Measurements from ENCODE around the gene RPSA. TPM values are rescaled to one million over a fixed set of nuclear protein-coding genes. Genes with fewer than 3 reads are reported as not detected.
"Not testable (repeated sequence)": the region's sequence is repeated elsewhere in the genome, so short reads cannot be mapped to it uniquely, and the experiment has no call there.

RPSA gene
- 3,537 TPM for polyA plus RNA-seq (2012; ENCODE audit: low read depth, missing spikeins)

- DNase-seq (ENCODE audit: insufficient read length, low spot score) (peak; percentile 86), FAIRE-seq (peak; percentile 95)
- TF ChIP-seq TAF1 (IDR thresholded peaks at IDR 0.05; ENCODE audit: low read depth, low read length): peak; percentile 100
- peak; percentile 82; the same call in 1 of the 2 replicates for TF ChIP-seq POU2F2 (IDR thresholded peaks at IDR 0.05; ENCODE audit: low read depth, low read length)
- peak; percentile 22 for TF ChIP-seq PAX5 (IDR thresholded peaks at IDR 0.05; ENCODE audit: insufficient read depth, low read length, severe bottlenecking)
- peak; percentile 99 for TF ChIP-seq POLR2A (IDR thresholded peaks at IDR 0.05; ENCODE audit: low read depth, low read length)
- 0 out of 2 replicates have a peak, but pooled peaks have one; percentile 16 for TF ChIP-seq SPI1 (IDR thresholded peaks at IDR 0.05; ENCODE audit: low read depth, low read length)
- peak; percentile 99 for TF ChIP-seq POLR2AphosphoS5 (IDR thresholded peaks at IDR 0.05; ENCODE audit: low read depth, low read length)
Measured at GRCh38 chr3:39406368-39407258, at the start of gene RPSA. RPSA (plus strand) TSS chr3:39406720; CDS start chr3:39407654, 934 bp downstream.

- no peak for FAIRE-seq
- no peak for TF ChIP-seq POU2F2 (IDR thresholded peaks at IDR 0.05; ENCODE audit: low read depth, low read length)
- TF ChIP-seq POLR2AphosphoS5 (IDR thresholded peaks at IDR 0.05; ENCODE audit: low read depth, low read length): no peak
- no peak for TF ChIP-seq POLR2A (IDR thresholded peaks at IDR 0.05; ENCODE audit: low read depth, low read length)
- TF ChIP-seq PAX5 (IDR thresholded peaks at IDR 0.05; ENCODE audit: insufficient read depth, low read length, severe bottlenecking): no peak
- TF ChIP-seq SPI1 (IDR thresholded peaks at IDR 0.05; ENCODE audit: low read depth, low read length): no peak
- TF ChIP-seq TAF1 (IDR thresholded peaks at IDR 0.05; ENCODE audit: low read depth, low read length): no peak
- no peak for DNase-seq (ENCODE audit: insufficient read length, low spot score)
Measured at GRCh38 chr3:39358333-39358732, 48.2 kb upstream of the RPSA start.

- DNase-seq (ENCODE audit: insufficient read length, low spot score): no peak
- FAIRE-seq: peak; percentile 69
- TF ChIP-seq TAF1 (IDR thresholded peaks at IDR 0.05; ENCODE audit: low read depth, low read length) (no peak), SPI1 (IDR thresholded peaks at IDR 0.05; ENCODE audit: low read depth, low read length) (0 out of 2 replicates have a peak, but pooled peaks have one; percentile 7), PAX5 (IDR thresholded peaks at IDR 0.05; ENCODE audit: insufficient read depth, low read length, severe bottlenecking) (no peak), POU2F2 (IDR thresholded peaks at IDR 0.05; ENCODE audit: low read depth, low read length) (no peak), POLR2A (IDR thresholded peaks at IDR 0.05; ENCODE audit: low read depth, low read length) (no peak)
Measured at GRCh38 chr3:39361252-39361927, 45.1 kb upstream of the RPSA start.

GRCh38 chr3:39362192-39362591 is 44.3 kb upstream of the RPSA start:
- TF ChIP-seq POLR2A (IDR thresholded peaks at IDR 0.05; ENCODE audit: low read depth, low read length) (no peak), SPI1 (IDR thresholded peaks at IDR 0.05; ENCODE audit: low read depth, low read length) (no peak)
- FAIRE-seq (no peak), DNase-seq (ENCODE audit: insufficient read length, low spot score) (no peak)

- TF ChIP-seq POLR2AphosphoS5 (IDR thresholded peaks at IDR 0.05; ENCODE audit: low read depth, low read length) (no peak), POU2F2 (IDR thresholded peaks at IDR 0.05; ENCODE audit: low read depth, low read length) (no peak), PAX5 (IDR thresholded peaks at IDR 0.05; ENCODE audit: insufficient read depth, low read length, severe bottlenecking) (no peak), SPI1 (IDR thresholded peaks at IDR 0.05; ENCODE audit: low read depth, low read length) (no peak), POLR2A (IDR thresholded peaks at IDR 0.05; ENCODE audit: low read depth, low read length) (no peak), TAF1 (IDR thresholded peaks at IDR 0.05; ENCODE audit: low read depth, low read length) (no peak)
- DNase-seq (ENCODE audit: insufficient read length, low spot score): no peak
- no peak for FAIRE-seq
Measured at GRCh38 chr3:39362812-39363211, 43.7 kb upstream of the RPSA start.

- not testable (repeated sequence) for FAIRE-seq; DNase-seq (ENCODE audit: insufficient read length, low spot score)
Measured at GRCh38 chr3:39370450-39370849, 36.1 kb upstream of the RPSA start.

GRCh38 chr3:39372833-39373232 is 33.7 kb upstream of the RPSA start:
- FAIRE-seq: no peak
- no peak for DNase-seq (ENCODE audit: insufficient read length, low spot score)
- no peak for TF ChIP-seq POLR2A (IDR thresholded peaks at IDR 0.05; ENCODE audit: low read depth, low read length)
- TF ChIP-seq POLR2AphosphoS5 (IDR thresholded peaks at IDR 0.05; ENCODE audit: low read depth, low read length): no peak
- TF ChIP-seq TAF1 (IDR thresholded peaks at IDR 0.05; ENCODE audit: low read depth, low read length): no peak
- no peak for TF ChIP-seq PAX5 (IDR thresholded peaks at IDR 0.05; ENCODE audit: insufficient read depth, low read length, severe bottlenecking)
- no peak for TF ChIP-seq SPI1 (IDR thresholded peaks at IDR 0.05; ENCODE audit: low read depth, low read length)
- TF ChIP-seq POU2F2 (IDR thresholded peaks at IDR 0.05; ENCODE audit: low read depth, low read length): no peak

- TF ChIP-seq POLR2A (IDR thresholded peaks at IDR 0.05; ENCODE audit: low read depth, low read length) (no peak), POU2F2 (IDR thresholded peaks at IDR 0.05; ENCODE audit: low read depth, low read length) (no peak), POLR2AphosphoS5 (IDR thresholded peaks at IDR 0.05; ENCODE audit: low read depth, low read length) (no peak), TAF1 (IDR thresholded peaks at IDR 0.05; ENCODE audit: low read depth, low read length) (no peak), PAX5 (IDR thresholded peaks at IDR 0.05; ENCODE audit: insufficient read depth, low read length, severe bottlenecking) (no peak), SPI1 (IDR thresholded peaks at IDR 0.05; ENCODE audit: low read depth, low read length) (no peak)
- FAIRE-seq (peak; percentile 5), DNase-seq (ENCODE audit: insufficient read length, low spot score) (no peak)
Measured at GRCh38 chr3:39376959-39377634, 29.4 kb upstream of the RPSA start.

GRCh38 chr3:39378088-39378487 is 28.4 kb upstream of the RPSA start:
- DNase-seq (ENCODE audit: insufficient read length, low spot score) (peak; percentile 33), FAIRE-seq (peak; percentile 79)
- TF ChIP-seq POU2F2 (IDR thresholded peaks at IDR 0.05; ENCODE audit: low read depth, low read length) (no peak), POLR2AphosphoS5 (IDR thresholded peaks at IDR 0.05; ENCODE audit: low read depth, low read length) (no peak), TAF1 (IDR thresholded peaks at IDR 0.05; ENCODE audit: low read depth, low read length) (no peak), SPI1 (IDR thresholded peaks at IDR 0.05; ENCODE audit: low read depth, low read length) (no peak), PAX5 (IDR thresholded peaks at IDR 0.05; ENCODE audit: insufficient read depth, low read length, severe bottlenecking) (no peak), POLR2A (IDR thresholded peaks at IDR 0.05; ENCODE audit: low read depth, low read length) (no peak)
